ENCODE measurements around the gene ARL5B.

DNA sequence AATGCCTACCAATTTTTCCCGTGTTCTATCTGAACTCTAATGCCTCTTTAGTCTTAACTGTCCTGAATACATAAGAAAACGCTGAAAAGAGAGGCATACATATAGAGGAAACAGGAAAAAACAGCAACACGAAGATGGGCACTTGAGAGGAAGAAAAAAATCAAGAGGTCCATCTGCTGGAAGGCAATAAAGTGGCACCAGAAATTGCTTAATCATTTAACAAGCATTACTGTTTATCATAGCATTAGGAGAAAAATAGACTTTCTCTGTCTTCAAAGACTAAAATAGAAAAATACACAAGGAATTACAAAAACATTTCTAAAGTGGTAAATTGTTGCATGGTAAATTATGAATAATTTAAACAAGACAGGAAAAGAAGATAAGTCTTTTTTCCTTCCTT, 42.9 kb upstream of the ARL5B start:
- TF ChIP-seq, protein P1, sequence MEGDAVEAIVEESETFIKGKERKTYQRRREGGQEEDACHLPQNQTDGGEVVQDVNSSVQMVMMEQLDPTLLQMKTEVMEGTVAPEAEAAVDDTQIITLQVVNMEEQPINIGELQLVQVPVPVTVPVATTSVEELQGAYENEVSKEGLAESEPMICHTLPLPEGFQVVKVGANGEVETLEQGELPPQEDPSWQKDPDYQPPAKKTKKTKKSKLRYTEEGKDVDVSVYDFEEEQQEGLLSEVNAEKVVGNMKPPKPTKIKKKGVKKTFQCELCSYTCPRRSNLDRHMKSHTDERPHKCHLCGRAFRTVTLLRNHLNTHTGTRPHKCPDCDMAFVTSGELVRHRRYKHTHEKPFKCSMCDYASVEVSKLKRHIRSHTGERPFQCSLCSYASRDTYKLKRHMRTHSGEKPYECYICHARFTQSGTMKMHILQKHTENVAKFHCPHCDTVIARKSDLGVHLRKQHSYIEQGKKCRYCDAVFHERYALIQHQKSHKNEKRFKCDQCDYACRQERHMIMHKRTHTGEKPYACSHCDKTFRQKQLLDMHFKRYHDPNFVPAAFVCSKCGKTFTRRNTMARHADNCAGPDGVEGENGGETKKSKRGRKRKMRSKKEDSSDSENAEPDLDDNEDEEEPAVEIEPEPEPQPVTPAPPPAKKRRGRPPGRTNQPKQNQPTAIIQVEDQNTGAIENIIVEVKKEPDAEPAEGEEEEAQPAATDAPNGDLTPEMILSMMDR (IDR thresholded peaks at IDR 0.05): no peak
- TF ChIP-seq POLR2A (IDR thresholded peaks at IDR 0.05; ENCODE audit: low read depth): no peak
- TF ChIP-seq POLR2AphosphoS5 (IDR thresholded peaks at IDR 0.05): no peak
- TF ChIP-seq EP300 (IDR thresholded peaks at IDR 0.05): no peak
